HCT116 (cell line): ENCODE results near the gene CBLC. TPM values are rescaled to one million over a fixed set of nuclear protein-coding genes. Genes with fewer than 3 reads are reported as not detected.

Source experiments
- ATAC-seq: fragments of 200-7000 bp; cut with Tn5 transposase; 2 replicates; pipeline ENCODE4 v1.9.1; 2020; ENCODE audit warnings: mild to moderate bottlenecking, moderate library complexity
- BruUV-seq: library from RNA; stranded (reverse); fragments of 400-500 nt; replicated peaks from 2 replicates; lab custom pipeline; 2021; lab: Mats Ljungman, UMichigan
- CTCF ChIA-PET: fragments of 300-600 bp; sonication (Branson Sonifier 250); formaldehyde crosslinking; loops from one replicate; lab custom pipeline; 2021; ENCODE audit warnings: antibody characterized with exemption; lab: Charles Lee
- POLR2A ChIA-PET: fragments of 300-600, 350-600 bp; sonication (Branson Sonifier 250); formaldehyde crosslinking; loops from one replicate; lab custom pipeline; 2021; ENCODE audit warnings: antibody characterized with exemption; lab: Charles Lee
- RAD21 ChIA-PET, 2 experiments: fragments of 300-600 bp; sonication (Branson Sonifier 250); formaldehyde crosslinking; loops; one replicate each; lab custom pipeline; 2023; ENCODE audit warnings: low total read pairs in 2 of 2; ENCODE audit not compliant: uncharacterized antibody in 2 of 2, unreplicated experiment in 2 of 2, low non-redundant PET in 1 of 2; lab: Charles Lee
- DNase-seq: peaks from one replicate; pipeline ENCODE4 v3.0.0-alpha.2; 2010; ENCODE audit warnings: low read depth, low spot score
- H2AFZ ChIP-seq: fragments of 200-600 bp; shearing (Covaris generic), sonication (generic); 2 replicates; pipeline ENCODE4 v1.6.1; 2017; ENCODE audit warnings: low read depth, mixed run types, mixed read lengths, antibody characterized with exemption, low read length; ENCODE audit not compliant: poor library complexity, severe bottlenecking
- H3K27ac ChIP-seq: 2 replicates; pipeline ENCODE4 v1.5.1; 2012; ENCODE audit warnings: low read depth, low read length
- H3K27me3 ChIP-seq: fragments of 200-600 bp; sonication (generic); 2 replicates; pipeline ENCODE4 v1.6.1; 2016; ENCODE audit warnings: mixed run types, low read length, mixed read lengths; ENCODE audit not compliant: insufficient read depth
- H3K36me3 ChIP-seq, 2 experiments: fragments of 200-500 bp in 1 of 2; fragments of 200-600 bp in 1 of 2; sonication (Bioruptor generic) in 1 of 2; sonication (generic) in 1 of 2; 2 replicates each; pipeline versions ENCODE4 v1.5.1 to v1.6.1; 2014 to 2016; ENCODE audit warnings: low read length in 2 of 2, inconsistent platforms in 1 of 2, mixed read lengths in 1 of 2, mixed run types in 1 of 2; ENCODE audit not compliant: insufficient read depth in 2 of 2, control insufficient read depth in 1 of 2
- H3K4me1 ChIP-seq, 2 experiments: fragments of 200-600 bp in 1 of 2; sonication (generic) in 1 of 2; 2 replicates each; pipeline versions ENCODE4 v1.5.1 to v1.6.1; 2012 to 2017; ENCODE audit warnings: low read length in 2 of 2, inconsistent platforms in 1 of 2, mild to moderate bottlenecking in 1 of 2, mixed read lengths in 1 of 2, mixed run types in 1 of 2, moderate library complexity in 1 of 2; ENCODE audit not compliant: insufficient read depth in 2 of 2, control insufficient read depth in 1 of 2
- H3K4me2 ChIP-seq: fragments of 200-600 bp; sonication (generic); 2 replicates; pipeline ENCODE4 v1.6.1; 2017; ENCODE audit warnings: mixed run types, low read length, mixed read lengths
- H3K4me3 ChIP-seq, 2 experiments: fragments of 200-600 bp in 1 of 2; sonication (generic) in 1 of 2; replicated peaks in 1 of 2; 2 replicates each; pipeline ENCODE4 v1.5.1; 2011 to 2016; ENCODE audit warnings: low read length in 2 of 2, control low read depth in 1 of 2, low read depth in 1 of 2, mild to moderate bottlenecking in 1 of 2, mixed read lengths in 1 of 2, mixed run types in 1 of 2
- H3K79me2 ChIP-seq: fragments of 200-600 bp; sonication (generic); 2 replicates; pipeline ENCODE4 v1.6.1; 2017; ENCODE audit warnings: mild to moderate bottlenecking, mixed run types, low read length, moderate library complexity, mixed read lengths; ENCODE audit not compliant: insufficient read depth
- H3K9ac ChIP-seq: fragments of 200-600 bp; sonication (generic); 2 replicates; pipeline ENCODE4 v1.6.1; 2016; ENCODE audit warnings: low read length, mixed read lengths
- H3K9me2 ChIP-seq: fragments of 200-600 bp; sonication (generic), shearing (Covaris generic); 2 replicates; pipeline ENCODE4 v1.6.1; 2017; ENCODE audit warnings: mixed run types, mild to moderate bottlenecking, moderate library complexity; ENCODE audit not compliant: insufficient read depth
- H3K9me3 ChIP-seq, 2 experiments: fragments of 200-500 bp in 1 of 2; fragments of 200-600 bp in 1 of 2; sonication (Bioruptor generic) in 1 of 2; sonication (generic) in 1 of 2; 2 replicates each; pipeline ENCODE4 v1.6.1; 2014 to 2017; ENCODE audit warnings: low read length in 2 of 2, mixed read lengths in 2 of 2, inconsistent platforms in 1 of 2, low read depth in 1 of 2, mild to moderate bottlenecking in 1 of 2, mixed run types in 1 of 2, moderate library complexity in 1 of 2; ENCODE audit not compliant: control insufficient read depth in 1 of 2, insufficient read depth in 1 of 2
- H4K20me1 ChIP-seq: fragments of 200-600 bp; sonication (generic), shearing (Covaris generic); 2 replicates; pipeline ENCODE4 v1.6.1; 2017; ENCODE audit warnings: mixed run types, mild to moderate bottlenecking, moderate library complexity; ENCODE audit not compliant: insufficient read depth
- CBX3 ChIP-seq: IDR thresholded peaks from 2 replicates; pipeline ENCODE4 v1.6.1; 2012; ENCODE audit warnings: low read depth
- CEBPB ChIP-seq: IDR thresholded peaks from 2 replicates; pipeline ENCODE4 v1.6.1; 2012; ENCODE audit warnings: low read depth
- ELF1 ChIP-seq: IDR thresholded peaks from 2 replicates; pipeline ENCODE4 v1.6.1; 2012; ENCODE audit warnings: low read depth, borderline replicate concordance
- EZH2 ChIP-seq: fragments of 200-600 bp; sonication (generic); IDR thresholded peaks from 2 replicates; pipeline ENCODE4 v1.6.1; 2017; ENCODE audit warnings: antibody characterized with exemption, mixed run types
- EZH2phosphoT487 ChIP-seq: fragments of 200-600 bp; IDR thresholded peaks from 2 replicates; pipeline ENCODE4 v1.6.1; 2018; ENCODE audit warnings: antibody characterized with exemption, borderline replicate concordance
- MAX ChIP-seq: IDR thresholded peaks from 2 replicates; pipeline ENCODE4 v1.6.1; 2012
- POLR2A ChIP-seq: IDR thresholded peaks from 2 replicates; pipeline ENCODE4 v1.7.0; 2011; ENCODE audit warnings: borderline replicate concordance; ENCODE audit not compliant: insufficient read depth, insufficient read length; ENCODE audit errors: extremely low read depth
- POLR2AphosphoS5 ChIP-seq: IDR thresholded peaks from 2 replicates; pipeline ENCODE4 v1.6.1; 2011; ENCODE audit warnings: mild to moderate bottlenecking, low read depth, low read length, moderate library complexity
- SP1 ChIP-seq: IDR thresholded peaks from 2 replicates; pipeline ENCODE4 v1.6.1; 2012; ENCODE audit warnings: low read depth
- TCF7L2 ChIP-seq: IDR thresholded peaks from 2 replicates; pipeline ENCODE4 v1.7.0; 2011; ENCODE audit warnings: borderline replicate concordance, inconsistent platforms; ENCODE audit not compliant: insufficient read depth, insufficient read length; ENCODE audit errors: extremely low read depth
- YY1 ChIP-seq: IDR thresholded peaks from 2 replicates; pipeline ENCODE4 v1.6.1; 2011; ENCODE audit warnings: low read length, low read depth, moderate library complexity, mild to moderate bottlenecking; ENCODE audit not compliant: insufficient replicate concordance; ENCODE audit errors: extremely low read depth
- intact Hi-C: fragments of 100-400 bp; cut with micrococcal nuclease; formaldehyde crosslinking; loops from 2 replicates; pipeline ENCODE4 v1.10.0; 2022
- total RNA-seq: library from RNA; stranded (reverse); gene quantifications from one replicate; pipeline ENCODE4 v1.2.1, GENCODE V29; 2021; ENCODE audit not compliant: unreplicated experiment
- TF ChIP-seq, protein P1 (sequence below): IDR thresholded peaks from 2 replicates; pipeline ENCODE4 v1.6.1; 2012

Gene CBLC
- total RNA-seq, 1 experiment from 2014 or later = 54.3 TPM

DNA sequence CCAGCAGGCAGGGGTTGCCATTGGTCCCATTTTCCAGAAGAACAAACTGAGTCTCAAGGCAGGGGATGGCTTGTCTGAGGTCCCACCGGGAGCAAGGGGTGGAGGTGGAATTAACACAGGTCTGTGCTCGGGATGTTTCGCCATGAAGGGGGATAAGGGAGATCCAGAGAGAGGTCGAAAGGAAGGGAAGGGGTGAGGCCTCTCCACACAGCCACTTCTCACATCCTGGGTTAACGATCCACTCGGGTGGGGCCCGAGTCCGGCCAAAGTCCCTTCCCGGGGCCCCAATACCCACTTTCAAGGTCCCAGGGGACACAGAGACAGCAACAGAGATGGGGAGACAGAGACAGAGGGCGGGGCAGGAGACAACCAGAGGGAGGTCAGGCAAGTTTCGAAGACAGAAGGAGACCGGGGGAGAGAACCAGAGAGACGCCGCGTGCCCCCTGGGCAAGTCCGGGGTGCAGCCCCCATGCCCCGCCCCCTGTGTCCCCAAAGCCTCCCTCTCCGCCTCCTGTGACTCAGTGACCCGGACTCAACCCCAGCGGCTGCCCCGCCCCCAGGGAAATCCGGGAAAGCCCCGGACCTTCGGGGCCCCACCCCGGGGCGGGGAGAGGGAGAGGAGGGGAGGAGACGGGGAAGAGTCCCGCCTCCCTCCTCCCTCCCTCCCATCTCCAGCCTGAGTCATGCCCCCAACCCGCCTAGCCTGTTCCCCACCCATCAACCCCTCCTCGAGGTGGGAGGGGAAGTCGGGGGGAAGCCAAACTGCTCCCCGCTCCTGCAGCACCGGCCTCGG, 30.5 kb upstream of the CBLC start:
- peak; percentile 81 for DNase-seq
- no peak for TF ChIP-seq EZH2phosphoT487
- TF ChIP-seq MAX = peak; percentile 18; the same call in 1 of the 2 replicates
- no peak for TF ChIP-seq TCF7L2
- TF ChIP-seq, protein P1, sequence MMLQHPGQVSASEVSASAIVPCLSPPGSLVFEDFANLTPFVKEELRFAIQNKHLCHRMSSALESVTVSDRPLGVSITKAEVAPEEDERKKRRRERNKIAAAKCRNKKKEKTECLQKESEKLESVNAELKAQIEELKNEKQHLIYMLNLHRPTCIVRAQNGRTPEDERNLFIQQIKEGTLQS = no peak
- TF ChIP-seq YY1 = no peak
- peak; percentile 18 for TF ChIP-seq POLR2A
- peak; percentile 50; the same call in 1 of the 2 replicates for TF ChIP-seq CBX3
- peak; percentile 61; the same call in 1 of the 2 replicates for TF ChIP-seq POLR2AphosphoS5
- peak; percentile 89 for TF ChIP-seq SP1
- TF ChIP-seq ELF1 = no peak
- TF ChIP-seq EZH2 = no peak
- no peak for TF ChIP-seq CEBPB
- RAD21 ChIA-PET = no interaction called here
- Histone ChIP-seq H3K4me2 (peak overlapping the region; percentile 81), H3K27ac (peak overlapping the region; percentile 98), H3K36me3 (peaks cover 4 to 5% of the 10 kb centered on the region in 2 experiments; a peak in 2 of 4 replicates), H3K27me3 (no peaks in the 10 kb centered on the region), H3K9ac (peak overlapping the region; percentile 89), H3K4me1 (peaks cover 57 to 82% of the 10 kb centered on the region in 2 experiments), H2AFZ (no peak overlapping the region), H3K4me3 (peak overlapping the region; percentile 45 to 85), H3K9me3 (no peaks in the 10 kb centered on the region), H3K79me2 (peaks cover 21% of the 10 kb centered on the region), H4K20me1 (no peaks in the 10 kb centered on the region), H3K9me2 (no peaks in the 10 kb centered on the region)
- ATAC-seq = peak; percentile 77
- CTCF ChIA-PET = no interaction called here
- no TSS peak for BruUV-seq
- intact Hi-C loops = no loop called here
- POLR2A ChIA-PET = no interaction called here
